ENCODE measurements around the gene BATF3. TPM values are rescaled to one million over a fixed set of nuclear protein-coding genes. Genes with fewer than 3 reads are reported as not detected.

Gene BATF3
- total and polyA plus RNA-seq, 2 donors (not counting 3 experiments of a cell fraction or from before 2014, with no cell fraction given) = 0.69 to 1.9 TPM

DNA sequence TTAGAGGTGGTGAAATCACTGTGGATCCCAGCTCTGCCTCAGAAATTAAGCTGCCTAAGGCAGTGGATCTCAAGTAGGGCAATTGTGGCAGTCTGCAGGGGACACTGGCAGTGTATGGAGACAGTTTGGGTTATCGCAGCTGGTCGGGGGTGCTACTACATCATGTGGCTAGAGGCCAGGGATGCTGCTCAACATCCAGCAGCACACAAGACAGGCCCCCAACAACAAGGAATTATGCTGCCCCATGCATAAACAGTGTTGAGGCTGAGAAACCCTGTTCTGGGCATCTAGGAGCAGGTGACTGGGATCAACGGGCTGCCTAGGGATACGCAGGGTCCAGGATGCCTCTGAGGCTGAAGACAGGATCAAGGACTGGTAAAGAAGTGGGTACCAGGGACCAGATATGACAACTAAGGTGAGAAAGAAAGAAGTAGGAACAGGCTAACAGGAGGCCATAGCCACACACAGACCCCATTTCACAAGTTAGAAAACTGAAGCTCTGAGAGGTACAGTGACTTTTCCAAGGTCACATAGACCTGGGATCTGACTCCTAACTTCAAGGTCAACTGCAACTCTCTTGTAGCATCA, 8.7 kb downstream of the BATF3 start:
- no peaks in the 10 kb centered on the region for H3K9me3 ChIP-seq (replicated peaks; ENCODE audit: control insufficient read depth, insufficient read depth, low read length)
- FAIRE-seq = no peak
- dilution Hi-C loops (cut with MboI; ENCODE audit: extremely low pct_ligation_motif_present, low sequenced_read_pairs) (no loop called here), intact Hi-C loops (cut with micrococcal nuclease) (no loop called here)
- CTCF ChIA-PET = interaction anchor here (1.0 to 1.9 kb wide), 4 partner anchors 11 to 214 kb away, joined by 4 to 13 read pairs (median 6); no protein-coding TSS in a partner anchor
- H3K79me2 ChIP-seq (ENCODE audit: control insufficient read depth, insufficient read depth, low read length) = no peaks in the 10 kb centered on the region
- H3K27me3 ChIP-seq (ENCODE audit: control insufficient read depth in 2 of 2, insufficient read depth in 2 of 2, low read length in 2 of 2) = peaks cover 28 to 33% of the 10 kb centered on the region in 2 experiments
- DNase-seq (ENCODE audit: low read depth, low spot score) = no peak
- no peaks in the 10 kb centered on the region for H3K9me1 ChIP-seq (replicated peaks; ENCODE audit: control insufficient read depth, extremely low read depth, insufficient read depth, low read length)
- H3K36me3 ChIP-seq (ENCODE audit: control insufficient read depth in 2 of 2, extremely low read depth in 1 of 2, insufficient read depth in 2 of 2, low read length in 2 of 2) = no peaks in the 10 kb centered on the region
- no peaks in the 10 kb centered on the region for H4K20me1 ChIP-seq (replicated peaks; ENCODE audit: control insufficient read depth, extremely low read depth, insufficient read depth, low read length)
- POLR2A ChIA-PET = no interaction called here
- no peak overlapping the region for H2AFZ ChIP-seq (ENCODE audit: low read depth, low read length)
- H3K27ac ChIP-seq (ENCODE audit: insufficient read depth, low read depth, low read length) = no peak overlapping the region
- H3K9ac ChIP-seq (replicated peaks; ENCODE audit: extremely low read depth, insufficient read depth, low read length) = no peak overlapping the region
- TF ChIP-seq, protein P1, sequence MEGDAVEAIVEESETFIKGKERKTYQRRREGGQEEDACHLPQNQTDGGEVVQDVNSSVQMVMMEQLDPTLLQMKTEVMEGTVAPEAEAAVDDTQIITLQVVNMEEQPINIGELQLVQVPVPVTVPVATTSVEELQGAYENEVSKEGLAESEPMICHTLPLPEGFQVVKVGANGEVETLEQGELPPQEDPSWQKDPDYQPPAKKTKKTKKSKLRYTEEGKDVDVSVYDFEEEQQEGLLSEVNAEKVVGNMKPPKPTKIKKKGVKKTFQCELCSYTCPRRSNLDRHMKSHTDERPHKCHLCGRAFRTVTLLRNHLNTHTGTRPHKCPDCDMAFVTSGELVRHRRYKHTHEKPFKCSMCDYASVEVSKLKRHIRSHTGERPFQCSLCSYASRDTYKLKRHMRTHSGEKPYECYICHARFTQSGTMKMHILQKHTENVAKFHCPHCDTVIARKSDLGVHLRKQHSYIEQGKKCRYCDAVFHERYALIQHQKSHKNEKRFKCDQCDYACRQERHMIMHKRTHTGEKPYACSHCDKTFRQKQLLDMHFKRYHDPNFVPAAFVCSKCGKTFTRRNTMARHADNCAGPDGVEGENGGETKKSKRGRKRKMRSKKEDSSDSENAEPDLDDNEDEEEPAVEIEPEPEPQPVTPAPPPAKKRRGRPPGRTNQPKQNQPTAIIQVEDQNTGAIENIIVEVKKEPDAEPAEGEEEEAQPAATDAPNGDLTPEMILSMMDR (IDR thresholded peaks at IDR 0.05; ENCODE audit: extremely low read depth in 1 of 2, insufficient read depth in 1 of 2, low read depth in 1 of 2, low read length in 2 of 2) = no peak
- TF ChIP-seq EZH2 (IDR thresholded peaks at IDR 0.05; ENCODE audit: borderline replicate concordance, low read depth, low read length, severe bottlenecking) (no peak), POLR2A (IDR thresholded peaks at IDR 0.05; ENCODE audit: low read depth, low read length) (no peak), GATA2 (IDR thresholded peaks at IDR 0.05; ENCODE audit: insufficient read depth, insufficient read length, low read depth, low read length) (no peak), MYC (IDR thresholded peaks at IDR 0.05; ENCODE audit: low read depth, low read length) (no peak), JUN (IDR thresholded peaks at IDR 0.05; ENCODE audit: borderline replicate concordance, insufficient read depth, insufficient read length, low read depth) (no peak)
- TF ChIP-seq, protein P2, sequence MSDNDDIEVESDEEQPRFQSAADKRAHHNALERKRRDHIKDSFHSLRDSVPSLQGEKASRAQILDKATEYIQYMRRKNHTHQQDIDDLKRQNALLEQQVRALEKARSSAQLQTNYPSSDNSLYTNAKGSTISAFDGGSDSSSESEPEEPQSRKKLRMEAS (IDR thresholded peaks at IDR 0.05; ENCODE audit: insufficient read depth, insufficient read length) = no peak
- no peak overlapping the region for H3K4me2 ChIP-seq (ENCODE audit: insufficient read depth, low read length)
- H3K4me1 ChIP-seq (ENCODE audit: control insufficient read depth, extremely low read depth, insufficient read depth, low read length) = no peaks in the 10 kb centered on the region
- no peak overlapping the region for H3K4me3 ChIP-seq (replicated peaks in 1 of 3; ENCODE audit: insufficient read depth in 1 of 3, low read depth in 1 of 3, low read length in 3 of 3)
- no TSS peak for BruUV-seq (replicated peaks)

All from endothelial cell of umbilical vein (primary cell).